ENCODE results near the gene ITGAE.
A peak's percentile ranks its signal among the peaks of the same experiment; 100 is the strongest.
"Not testable (repeated sequence)": the region's sequence is repeated elsewhere in the genome, so short reads cannot be mapped to it uniquely, and the experiment has no call there.

ITGAE gene

DNA sequence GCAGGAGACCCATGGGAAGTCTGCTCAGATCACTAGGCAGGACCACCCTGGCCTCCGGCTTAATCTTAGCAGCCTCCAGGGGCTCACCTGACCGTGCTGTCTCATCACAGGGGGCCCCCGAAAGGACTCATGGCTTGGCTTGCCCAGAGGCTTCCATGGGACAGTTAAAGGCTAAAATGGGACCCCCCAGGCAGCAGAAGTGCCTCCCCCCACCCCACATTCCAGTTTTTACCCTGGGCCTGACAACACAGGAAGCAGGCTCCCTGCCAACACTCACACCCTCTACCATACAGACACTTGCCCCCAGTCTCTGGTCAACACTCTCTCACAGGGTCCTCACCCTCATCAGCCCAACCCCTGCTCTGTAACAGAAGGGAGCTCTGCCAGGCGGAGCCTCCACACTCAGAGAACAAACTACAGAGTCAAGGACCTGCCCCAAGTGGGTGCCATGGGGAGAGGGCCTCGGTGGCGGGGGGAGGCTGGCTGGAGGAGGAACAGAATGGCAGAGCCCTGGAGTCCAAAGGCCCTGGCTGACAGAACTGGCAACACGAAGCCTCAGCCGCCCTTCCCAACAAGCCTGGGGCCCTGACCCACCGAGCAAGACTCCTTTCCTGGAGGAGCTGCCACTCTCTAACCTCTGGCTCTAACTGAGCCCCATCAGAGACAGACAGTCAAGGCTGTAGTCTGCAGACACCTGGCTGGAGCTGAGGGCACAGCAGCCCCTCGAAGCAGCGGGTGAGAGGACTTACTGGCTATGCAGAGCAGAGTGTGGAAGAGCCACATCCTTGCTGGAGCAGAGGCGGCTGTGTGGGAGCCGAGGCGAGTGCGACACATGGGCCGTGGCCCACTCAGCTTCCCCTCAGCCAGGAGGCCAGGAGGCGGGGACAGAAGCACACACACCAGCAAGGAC lies at the start of gene ITGAE:
Gene ITGAE (minus strand): TSS at position 827 of the 910 bp plus-strand sequence. CDS start 44 bp downstream, at position 783.
- no peak for DNase-seq (ENCODE audit: low spot score)

DNA sequence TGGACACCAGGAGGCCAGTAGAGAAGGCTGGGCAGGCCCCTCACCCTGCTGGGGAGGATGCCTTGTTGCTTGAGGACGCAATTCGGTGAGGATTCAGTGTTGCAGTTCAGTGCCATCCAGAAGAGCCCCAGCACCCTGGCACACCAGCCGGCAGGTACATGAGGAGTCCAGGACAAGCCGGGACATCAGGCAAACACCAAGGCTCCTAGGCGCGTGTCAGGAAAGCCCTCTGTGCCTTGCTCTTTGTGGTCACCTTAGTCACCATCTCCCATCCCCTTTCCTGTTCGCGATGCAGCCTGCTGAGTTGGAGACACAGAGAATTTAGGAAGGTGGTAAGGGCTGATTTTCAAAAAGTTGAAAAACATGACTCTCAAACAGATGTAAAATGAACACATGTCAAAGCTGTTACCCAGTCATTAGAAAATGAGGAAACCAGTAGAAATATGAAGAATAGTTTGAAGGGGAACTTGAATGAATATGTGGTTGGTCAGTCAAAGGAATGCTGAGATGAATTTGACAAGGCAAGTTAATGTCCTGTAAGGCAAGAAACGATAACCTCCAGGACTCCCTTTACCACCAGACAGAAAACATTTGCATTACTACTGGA lies 47.3 kb upstream of the ITGAE start:
- no peak for DNase-seq (ENCODE audit: low spot score)

DNA sequence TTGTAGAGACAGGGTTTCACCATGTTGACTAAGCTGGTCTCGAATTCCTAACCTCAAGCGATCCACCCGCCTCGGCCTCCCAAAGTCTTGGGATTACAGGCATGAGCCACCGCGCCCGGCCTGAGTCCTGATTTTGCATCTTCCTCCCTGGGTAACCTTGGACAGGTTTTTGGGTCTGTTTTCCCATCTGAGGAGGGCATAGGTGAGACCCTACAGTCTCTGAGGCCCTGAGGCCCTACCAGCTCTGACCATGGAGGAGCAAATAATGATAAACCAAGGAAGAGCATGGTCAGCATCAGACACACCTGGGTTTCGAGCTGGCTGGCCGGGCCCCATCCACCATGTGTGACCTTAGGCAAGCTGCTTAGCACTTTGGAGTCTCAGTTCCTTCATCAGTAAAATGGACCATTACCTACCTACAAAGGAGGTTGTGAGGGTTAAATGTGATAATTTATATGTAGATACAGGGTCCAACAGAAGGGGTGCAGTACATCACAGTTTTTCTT lies 46.2 kb upstream of the ITGAE start:
- DNase-seq (ENCODE audit: low spot score), result no peak

GRCh38 chr17:3846437-3847164 lies 45.6 kb upstream of the ITGAE start:
- DNase-seq (ENCODE audit: low spot score), result no peak

DNA sequence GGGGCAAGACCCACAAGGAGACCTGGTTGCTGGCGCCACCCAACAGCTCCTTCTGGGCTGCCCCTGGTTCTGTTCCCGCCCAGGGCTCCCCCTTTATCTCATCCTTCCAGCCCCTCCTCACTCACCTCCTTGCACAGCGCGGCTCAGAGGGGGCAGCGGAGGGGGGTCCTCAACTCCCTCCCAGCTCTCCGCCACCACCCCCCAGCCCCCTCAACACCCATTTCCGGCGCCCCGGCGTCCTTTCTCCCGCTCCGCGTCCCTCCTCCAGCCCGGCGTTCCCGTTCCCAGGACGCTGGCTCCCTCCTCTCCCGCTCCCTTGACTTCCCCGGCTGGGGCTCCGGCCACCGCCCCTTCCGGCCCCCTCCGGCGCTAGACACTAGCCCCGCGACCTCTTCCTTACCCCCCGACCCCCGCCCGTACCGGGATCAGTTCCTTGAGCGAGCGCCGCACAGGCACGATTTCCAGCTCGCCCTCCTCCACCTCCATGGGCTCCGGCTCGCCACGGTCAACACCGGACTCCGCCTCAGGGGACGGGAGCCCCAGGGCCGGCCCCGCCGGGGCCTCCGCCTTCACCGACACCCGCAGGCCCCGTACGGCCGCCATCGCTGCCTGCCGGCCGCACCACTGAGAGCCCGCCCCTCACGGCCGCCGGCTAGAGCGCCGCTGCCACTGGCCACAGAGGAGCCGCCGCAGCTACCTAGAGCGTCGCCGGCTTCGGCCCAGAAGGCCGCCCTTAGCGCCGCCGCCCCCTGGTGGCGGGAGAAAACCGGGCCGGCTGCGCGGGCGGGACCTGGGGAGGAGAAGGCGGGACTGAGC lies 44.8 kb upstream of the ITGAE start, which contains the start of gene NCBP3:
Gene NCBP3 (minus strand): TSS at position 626 of the 816 bp plus-strand sequence. CDS start 23 bp downstream, at position 603.
- peak; percentile 87 for DNase-seq (ENCODE audit: low spot score)

GRCh38 chr17:3845291-3845620 lies 44.3 kb upstream of the ITGAE start:
- DNase-seq (ENCODE audit: low spot score), result peak; percentile 45

- DNase-seq (ENCODE audit: low spot score), result not testable (repeated sequence)
These were observed 43.6 kb upstream of the ITGAE start for GRCh38 chr17:3844556-3844955.

GRCh38 chr17:3843935-3844516 lies 43.0 kb upstream of the ITGAE start:
- DNase-seq (ENCODE audit: low spot score), result peak; percentile 58

DNA sequence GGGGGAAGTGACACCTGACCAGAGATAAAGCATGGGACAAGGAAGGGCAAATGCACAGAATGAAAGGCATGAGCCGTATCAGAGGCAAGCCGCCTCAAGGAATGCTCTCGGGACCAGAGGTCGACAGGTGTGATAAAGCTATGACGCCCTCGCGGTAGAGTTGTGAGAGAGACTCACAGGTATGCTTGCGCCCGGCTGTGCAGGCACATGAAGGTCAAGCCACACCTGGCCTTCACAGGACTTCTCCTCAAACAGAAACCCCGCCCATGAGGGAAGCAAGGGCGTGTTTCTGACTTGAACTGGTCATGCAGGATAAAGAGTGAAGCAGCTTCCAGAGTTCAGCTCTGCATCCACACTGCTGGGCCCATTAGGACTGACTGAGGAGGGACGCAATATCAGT lies 37.2 kb upstream of the ITGAE start:
- no peak for DNase-seq (ENCODE audit: low spot score)

DNA sequence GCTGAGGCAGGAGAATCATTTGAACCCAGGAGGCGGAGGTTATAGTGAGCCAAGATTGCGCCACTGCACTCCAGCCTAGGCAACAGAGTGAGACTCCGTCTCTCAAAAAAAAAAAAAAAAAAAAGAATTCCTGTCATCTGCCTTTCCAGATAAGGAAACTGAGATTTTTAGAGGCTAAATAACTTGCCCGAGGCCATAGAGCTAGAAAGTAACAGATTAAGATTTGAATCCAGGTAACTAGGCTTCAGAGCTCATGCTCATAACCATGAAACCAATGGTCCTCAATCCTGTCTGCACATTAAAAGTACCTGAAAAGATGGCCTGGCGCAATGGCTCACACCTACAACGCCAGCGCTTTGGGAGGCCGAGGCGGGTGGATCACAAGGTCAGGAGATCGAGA lies 35.6 kb upstream of the ITGAE start:
- no peak for DNase-seq (ENCODE audit: low spot score)

DNA sequence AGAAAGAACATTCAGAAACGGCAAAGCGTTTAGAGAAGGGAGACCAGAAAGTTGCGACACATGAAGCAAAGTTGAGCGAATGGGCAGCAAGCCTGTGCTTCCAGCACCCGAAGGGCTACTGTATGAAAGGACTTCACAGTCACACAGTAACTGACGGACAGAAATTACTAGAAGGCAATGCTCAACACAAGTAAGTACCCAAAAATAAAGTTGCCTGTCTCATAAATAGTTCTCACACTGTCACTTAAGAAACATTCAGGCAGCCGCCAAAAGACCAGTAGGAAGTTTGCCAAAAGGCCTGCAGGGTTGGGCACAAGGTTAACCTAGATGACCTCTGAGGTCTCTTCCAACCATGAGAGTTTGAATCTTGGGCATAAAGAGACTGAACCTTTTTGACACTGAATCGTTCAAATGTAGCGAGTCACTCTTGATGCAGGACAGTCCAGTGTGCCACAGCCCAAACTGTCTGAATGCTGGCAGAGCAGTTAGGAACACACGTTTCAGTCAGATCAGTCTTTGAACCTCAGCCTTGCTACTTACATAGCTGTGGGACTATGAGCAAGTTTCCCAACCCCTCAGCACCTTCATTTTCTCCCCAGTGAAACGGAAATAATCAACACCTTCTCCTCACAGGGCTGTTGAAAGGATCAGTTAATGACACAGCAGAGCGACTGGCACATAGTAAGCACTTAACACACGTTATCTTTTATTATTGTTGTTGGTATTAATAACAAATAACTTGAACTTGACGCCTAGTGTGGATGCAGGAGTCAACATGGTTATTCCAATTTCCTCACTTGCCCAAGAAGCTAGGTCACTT lies 34.6 kb upstream of the ITGAE start:
- no peak for DNase-seq (ENCODE audit: low spot score)

GRCh38 chr17:3834811-3835210 lies 33.8 kb upstream of the ITGAE start:
- no peak for DNase-seq (ENCODE audit: low spot score)

DNA sequence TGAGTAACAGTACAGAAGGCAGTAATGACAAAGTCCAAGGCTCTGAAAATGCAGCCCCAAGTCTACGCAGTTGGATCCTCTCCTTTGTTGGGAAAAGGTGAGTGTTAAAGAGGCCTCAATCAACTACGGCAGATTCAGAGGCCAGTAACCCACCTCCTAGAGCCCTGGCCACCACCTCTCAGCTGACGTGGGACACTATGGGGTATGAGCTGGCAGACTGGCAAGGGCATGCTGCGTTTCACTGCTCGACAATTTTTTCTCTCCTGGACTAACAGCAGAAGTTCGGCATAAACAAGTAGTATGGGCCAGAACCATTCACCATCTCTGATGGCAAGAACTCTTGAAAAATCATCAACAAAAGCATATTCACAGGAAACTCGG lies 27.9 kb upstream of the ITGAE start:
- DNase-seq (ENCODE audit: low spot score), result no peak

DNA sequence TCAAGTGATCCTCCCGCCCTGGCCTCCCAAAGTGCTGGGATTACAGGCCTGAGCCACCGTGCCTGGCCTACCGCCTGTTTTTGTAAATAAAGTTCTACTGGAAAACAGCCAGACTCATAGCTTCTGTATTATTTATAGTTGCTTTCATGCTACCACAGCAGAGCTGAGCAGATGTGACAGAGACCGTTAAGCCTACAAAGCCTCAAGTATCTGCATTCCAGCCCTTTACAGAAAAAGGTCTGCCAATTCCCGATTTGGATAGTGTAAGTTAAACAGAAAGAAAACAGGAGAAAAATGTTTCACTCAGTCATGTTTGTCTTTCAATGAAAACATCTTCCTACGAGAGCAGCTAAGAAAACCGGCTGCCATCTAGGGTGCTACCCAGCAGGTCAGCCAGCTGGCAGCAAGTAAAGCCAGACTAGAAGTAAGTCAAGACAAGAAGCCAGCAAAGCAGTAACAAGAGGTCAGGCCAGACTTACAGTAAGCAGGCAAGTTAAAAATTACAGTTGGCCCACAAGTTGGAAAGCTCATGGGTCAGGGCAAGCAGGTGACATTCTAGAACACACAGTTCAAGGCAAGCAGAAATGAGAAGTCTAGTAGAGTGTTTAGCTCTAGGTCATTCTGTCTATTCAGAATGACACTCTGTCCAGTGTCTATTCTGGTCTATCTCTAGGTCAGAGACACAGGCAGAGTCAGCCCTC lies 27.3 kb upstream of the ITGAE start:
- no peak for DNase-seq (ENCODE audit: low spot score)

GRCh38 chr17:3827124-3827773 lies 26.3 kb upstream of the ITGAE start:
- DNase-seq (ENCODE audit: low spot score), result peak; percentile 51

GRCh38 chr17:3826191-3826590 lies 25.2 kb upstream of the ITGAE start:
- DNase-seq (ENCODE audit: low spot score), result no peak

- no peak for DNase-seq (ENCODE audit: low spot score)
These were observed 20.1 kb upstream of the ITGAE start for GRCh38 chr17:3821101-3821500.

DNA sequence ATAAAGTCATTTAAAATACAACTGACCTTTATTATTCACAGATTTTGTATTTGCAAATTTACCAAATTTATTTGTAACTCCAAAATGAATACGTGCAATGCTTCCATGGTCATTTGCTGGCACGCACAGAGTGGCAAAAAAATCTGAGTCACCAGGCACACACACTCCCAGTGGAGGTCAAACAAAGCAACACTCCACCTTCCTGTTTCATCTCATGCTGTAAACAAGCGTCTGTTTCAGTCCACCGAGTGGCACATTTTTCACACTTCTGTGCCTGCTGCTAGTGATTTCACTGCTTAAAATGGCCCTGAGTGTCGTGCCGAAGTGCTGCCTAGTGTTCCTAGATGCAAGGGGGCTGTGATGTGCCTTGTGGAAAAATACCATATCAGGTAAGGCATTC lies 17.8 kb upstream of the ITGAE start:
- no peak for DNase-seq (ENCODE audit: low spot score)

- no peak for DNase-seq (ENCODE audit: low spot score)
These were observed 17.0 kb upstream of the ITGAE start for GRCh38 chr17:3817851-3818605.
